Measurements from ENCODE around the gene TRPM4.
A peak's percentile ranks its signal among the peaks of the same experiment; 100 is the strongest.
"Not testable (repeated sequence)": the region's sequence is repeated elsewhere in the genome, so short reads cannot be mapped to it uniquely, and the experiment has no call there.

The TRPM4 gene

DNA sequence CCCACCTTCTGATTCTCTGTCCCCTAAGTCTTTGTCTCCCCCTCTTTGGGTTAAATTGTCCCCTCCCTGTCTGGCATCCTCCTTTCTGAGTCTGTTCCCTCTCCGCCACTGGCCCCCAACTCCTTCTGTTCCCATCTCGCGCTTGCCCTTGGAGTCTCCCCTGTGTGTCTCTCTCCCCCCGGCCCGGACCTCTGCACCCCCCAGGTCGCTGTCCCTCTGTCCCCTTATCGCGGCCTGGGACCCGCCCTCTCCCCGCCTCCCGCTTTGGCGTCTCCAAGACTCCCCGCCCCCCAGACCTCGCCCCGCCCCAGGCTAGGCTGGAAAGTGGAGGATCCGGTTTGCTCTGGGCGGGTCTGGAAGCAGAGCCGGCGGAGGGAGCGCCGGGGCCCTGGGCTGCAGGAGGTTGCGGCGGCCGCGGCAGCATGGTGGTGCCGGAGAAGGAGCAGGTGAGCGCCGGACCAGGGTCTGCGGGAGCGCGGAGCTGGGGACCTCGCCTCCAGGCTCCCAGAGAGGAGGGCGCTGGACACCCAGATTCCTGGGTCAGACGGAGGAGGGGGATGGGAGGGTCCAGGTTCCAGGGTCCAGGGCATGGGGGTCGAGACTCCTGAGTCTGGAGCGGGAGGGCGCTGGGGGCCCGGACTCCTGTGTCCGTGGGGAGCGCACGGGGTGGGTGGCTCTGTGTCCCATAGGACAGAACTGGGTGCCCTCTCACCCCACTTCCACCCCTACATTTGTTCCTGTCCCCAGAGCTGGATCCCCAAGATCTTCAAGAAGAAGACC, at the start of gene TRPM4:
TRPM4 (plus strand) TSS at position 348 of the 780 bp plus-strand sequence; CDS start at position 423, 75 bp downstream.
- DNase-seq: peak; percentile 78

DNA sequence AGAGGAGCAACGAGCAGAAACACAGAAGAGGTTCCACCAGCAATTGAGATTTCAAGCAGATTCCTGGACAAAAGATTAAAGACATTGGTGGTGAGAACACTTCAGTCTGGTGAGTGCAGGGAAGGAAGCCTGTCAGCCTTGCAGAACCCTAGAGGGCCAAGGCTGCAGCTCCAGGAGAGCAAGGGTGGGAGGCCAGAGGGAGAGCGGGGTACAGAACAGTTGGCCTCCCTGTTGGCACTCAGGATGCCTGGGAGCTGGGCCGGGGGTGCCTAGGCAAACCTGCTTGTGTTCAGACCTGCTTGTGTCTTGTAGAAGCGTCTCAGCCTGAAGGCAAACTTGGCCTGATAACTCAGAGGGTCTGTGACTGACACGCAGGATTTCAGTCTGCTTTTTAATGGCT, 48.5 kb upstream of the TRPM4 start:
- no peak for DNase-seq

DNA sequence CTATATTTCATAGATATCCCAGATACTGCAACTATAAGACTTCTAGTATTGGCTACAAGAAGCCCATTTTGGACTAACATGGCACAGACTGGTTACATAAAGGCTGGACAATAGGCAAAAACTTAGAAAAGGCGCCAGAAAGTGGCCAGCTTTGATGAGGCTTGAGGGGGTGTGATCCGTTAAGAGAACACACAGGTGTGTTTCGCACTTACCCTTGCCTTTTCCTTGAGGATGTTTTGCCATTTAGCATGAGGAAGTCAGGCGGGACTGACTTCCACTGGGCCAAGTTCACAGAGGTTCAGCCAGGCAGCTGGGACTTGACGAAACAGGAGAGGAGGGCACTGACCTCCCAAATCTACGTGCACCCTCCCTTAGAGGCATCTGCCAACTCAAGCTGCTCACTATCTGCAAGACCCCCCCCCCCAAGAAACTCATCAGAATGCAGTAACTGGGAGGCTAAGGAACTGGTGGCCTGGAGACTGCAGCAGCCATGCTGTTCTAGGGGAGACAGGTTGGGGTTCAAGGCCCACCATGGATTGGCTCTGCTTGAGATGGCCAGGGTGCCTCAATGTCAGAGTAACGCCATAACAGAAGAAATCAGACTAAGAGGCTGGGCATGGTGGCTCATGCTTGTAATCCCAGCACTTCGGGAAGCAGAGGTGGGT, 47.9 kb upstream of the TRPM4 start:
- DNase-seq: no peak

DNA sequence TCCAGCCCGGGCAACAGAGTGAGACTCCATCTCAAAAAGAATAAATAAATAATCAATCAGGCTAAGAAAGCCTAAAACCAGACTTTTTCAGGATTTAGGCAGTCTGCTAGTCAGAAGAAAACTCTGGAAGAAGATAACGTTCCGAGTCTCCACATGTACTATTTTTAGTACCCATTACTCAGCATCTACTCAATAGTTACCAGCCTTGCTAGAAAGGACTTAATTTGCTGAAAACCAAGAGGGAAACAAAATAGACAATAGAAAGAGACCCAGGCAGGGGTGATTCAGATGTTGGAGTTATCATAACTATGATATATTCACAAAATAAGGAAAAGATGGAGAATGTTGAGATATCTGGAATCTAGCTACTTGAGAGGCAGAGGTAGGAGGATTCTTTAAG, 47.0 kb upstream of the TRPM4 start:
- DNase-seq: no peak

DNA sequence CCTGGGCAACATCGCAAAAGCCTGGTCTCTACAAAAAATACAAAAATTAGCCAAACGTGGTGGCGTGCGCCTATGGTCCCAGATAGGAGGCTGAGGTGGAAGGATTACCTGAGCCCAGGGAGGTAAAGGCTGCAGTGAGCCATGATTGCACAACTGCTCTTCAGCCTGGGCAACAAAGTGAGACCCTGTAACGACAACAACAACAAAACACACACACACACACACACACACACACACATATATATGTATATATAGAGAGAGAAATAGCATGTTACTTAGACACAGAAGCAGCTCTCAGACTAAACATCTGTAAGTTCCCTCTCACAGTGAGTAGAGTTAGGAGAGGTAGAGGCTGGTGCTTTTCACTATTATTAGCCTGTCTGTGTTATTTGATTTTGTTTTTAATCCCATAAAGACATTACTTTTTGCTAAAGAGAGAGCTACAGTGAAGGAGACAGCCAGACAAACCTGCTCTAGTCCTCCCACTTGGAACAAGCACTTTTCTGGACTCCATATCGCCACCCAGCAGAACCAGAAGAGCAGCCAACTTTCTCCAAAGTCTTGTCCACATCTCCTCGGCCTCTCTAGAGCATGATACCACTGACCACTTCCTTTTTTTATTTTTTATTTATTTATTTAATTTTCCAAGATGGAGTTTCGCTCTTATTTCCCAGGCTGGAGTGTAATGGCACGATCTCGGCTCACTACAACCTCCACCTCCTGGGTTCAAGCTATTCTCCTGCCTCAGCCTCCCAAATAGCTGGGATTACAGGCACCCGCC, 46.2 kb upstream of the TRPM4 start:
- no peak for DNase-seq

DNA sequence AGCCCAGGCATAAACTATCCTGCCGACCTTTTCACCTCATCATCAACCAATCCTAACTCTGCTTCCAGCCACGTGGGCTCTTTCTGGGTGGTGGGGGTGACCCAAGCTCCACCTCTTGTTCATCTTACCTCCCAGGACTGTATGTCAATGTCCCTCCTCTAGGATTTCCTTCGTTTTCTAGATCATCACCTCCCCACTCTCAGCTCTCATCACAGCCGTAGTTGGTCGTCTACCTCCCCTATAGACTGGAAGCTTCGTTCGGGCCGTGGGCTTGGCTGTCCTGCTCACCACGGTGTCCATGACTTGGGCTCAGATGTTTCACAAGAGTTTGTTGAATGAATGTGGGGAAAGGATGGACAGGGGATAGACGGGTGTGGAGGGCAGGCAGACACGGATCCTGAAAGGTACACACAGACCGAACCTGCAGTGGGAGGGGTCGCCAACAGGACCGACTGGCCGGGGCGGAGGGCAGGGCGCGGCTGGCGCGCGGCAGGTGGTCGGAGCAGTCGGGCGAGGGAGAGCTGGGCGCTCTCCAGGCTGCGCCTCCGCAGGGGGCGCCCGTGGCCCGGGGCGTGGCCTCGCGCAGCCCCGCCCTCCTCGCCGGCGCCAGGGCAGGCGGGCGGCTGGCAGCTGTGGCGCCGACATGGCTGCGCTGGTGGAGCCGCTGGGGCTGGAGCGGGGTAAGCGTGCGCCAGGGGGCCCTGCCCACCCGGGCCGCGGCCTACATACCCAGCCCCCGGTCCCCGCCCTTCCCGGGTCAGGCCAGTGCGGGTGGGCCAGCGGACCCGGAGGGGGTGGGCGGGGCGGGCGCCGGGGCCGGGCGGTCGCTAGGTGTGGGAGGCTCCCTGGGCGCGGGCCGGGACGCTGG, 43.6 kb upstream of the TRPM4 start, which contains the start of gene LIN7B:
LIN7B (plus strand) TSS at position 609 of the 868 bp plus-strand sequence; CDS start at position 644, 35 bp downstream.
- peak; percentile 78 for DNase-seq

DNA sequence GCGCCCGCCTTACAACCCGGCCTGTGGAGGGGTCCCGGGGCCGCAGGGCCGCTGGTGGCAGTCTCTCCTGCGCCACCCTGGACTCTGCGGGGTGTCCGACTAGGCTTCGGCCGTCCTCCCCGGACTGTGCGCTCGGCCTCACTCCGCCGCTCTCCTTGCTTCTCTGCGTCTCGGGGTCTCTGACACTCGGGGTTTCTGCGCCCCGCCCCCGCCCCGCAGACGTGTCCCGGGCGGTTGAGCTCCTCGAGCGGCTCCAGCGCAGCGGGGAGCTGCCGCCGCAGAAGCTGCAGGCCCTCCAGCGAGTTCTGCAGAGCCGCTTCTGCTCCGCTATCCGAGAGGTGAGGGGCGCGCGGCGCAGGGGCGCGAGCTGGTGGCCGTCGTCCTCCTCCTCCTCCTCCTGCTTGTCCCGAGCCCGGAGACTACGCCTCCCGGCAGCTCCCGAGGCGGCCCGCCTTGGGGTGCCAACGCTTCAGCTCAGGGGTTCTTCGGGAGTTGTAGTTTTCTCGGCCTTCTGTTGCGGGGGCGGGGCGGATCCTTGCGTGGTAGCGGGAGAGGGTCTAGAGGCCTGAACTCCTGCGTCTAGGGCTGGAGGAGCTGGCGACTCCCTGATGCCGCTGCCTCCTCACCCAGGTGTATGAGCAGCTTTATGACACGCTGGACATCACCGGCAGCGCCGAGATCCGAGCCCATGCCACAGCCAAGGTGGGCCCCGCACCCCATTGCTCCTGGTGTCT, 42.8 kb upstream of the TRPM4 start:
- peak; percentile 71 for DNase-seq

DNA sequence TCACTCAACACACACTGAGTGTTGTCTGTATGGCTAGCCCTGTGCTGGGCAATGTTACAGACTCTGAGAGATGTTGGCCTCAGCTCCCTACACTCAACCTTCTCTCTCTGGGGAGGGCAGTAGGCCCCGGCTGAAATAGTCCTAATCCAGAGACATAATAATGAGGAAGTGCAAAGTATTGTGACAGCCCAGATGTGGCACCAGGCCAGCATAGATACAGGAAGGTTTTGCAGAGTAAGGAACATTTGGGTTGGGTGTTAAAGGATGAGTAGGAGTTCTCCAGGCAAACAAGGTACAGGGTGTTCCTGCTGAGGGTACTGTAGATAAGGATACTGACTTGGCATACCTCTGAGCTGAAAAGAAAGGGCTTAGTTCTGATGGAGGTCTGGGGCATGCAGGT, 41.0 kb upstream of the TRPM4 start:
- DNase-seq: no peak

DNA sequence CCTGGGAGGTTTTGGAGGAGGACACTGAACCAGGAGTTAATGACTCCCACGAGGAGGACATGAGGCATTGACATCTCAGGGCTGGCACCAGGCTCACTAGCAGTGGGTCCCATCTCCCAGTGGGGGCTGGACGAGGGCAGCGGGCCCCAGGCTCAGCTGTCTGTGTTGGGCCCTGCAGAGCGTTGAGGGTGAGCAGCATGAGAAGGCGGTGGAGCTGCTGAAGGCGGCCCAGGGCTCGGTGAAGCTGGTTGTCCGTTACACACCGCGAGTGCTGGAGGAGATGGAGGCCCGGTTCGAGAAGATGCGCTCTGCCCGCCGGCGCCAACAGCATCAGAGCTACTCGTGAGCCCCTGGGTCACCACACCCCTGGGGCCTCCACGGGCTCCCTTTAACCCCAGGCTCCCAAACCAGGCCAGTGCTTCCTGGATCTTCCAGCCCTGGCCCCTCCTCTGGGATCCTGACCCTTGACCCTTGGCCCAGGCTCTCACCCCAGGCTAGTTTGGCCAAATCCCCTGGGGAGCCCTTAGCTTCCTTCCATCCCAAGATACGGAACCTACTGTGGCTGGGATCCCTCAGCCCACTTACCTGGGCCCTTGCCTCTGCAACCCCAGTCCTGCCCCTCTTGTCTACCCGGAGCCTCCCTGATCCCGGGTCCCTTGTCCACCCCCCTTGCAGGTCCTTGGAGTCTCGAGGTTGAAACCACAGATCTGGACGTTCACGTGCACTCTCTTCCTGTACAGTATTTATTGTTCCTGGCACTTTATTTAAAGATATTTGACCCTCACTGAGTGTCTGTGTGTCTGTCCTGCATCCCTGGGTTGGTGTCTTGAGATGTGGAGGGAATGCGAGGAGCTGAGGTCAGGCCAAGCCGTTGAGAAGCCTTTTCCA, 39.7 kb upstream of the TRPM4 start:
- no peak for DNase-seq

DNA sequence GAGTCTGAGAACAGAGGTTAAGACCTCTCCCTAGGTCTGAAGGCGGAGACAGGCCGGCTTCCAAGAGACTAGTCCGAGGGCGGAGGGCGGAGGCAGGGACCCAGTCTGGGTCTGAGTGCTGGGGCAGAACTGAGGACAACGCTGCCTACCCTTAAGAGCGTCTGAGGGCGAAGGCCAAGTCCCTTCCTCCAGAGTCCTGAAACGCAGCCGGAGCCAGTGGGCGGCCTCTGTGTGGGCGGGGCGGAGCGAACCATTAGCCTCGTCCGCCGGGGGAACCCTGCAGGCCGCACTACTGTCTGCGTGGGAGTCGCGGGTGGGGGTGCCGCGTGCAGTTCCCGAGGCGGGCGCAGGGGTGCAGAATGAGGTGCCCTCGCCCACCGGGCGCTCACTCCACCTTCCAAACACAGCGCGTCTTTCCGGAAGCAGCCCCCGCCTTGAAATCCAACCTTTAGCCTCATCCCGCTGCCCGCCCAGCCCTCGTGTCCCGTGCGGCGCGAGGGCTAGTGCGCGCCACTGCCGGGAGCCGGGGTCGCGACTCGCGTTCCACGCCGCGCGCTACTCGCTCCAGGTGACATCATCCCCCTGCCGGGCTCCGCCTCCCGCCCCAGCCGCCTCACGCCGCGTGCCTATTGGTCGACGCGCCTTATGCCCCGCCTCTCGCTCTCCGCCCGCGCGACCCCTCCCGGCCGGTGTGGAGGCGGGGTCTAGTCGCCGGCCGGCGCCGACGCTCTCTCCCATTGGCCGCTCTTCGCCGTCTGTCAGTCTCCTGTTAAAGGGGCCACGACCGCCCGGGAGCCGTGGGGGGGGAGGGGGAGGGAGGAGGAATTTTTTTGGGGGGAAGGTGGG, 38.8 kb upstream of the TRPM4 start, which contains the start of gene C19orf73:
C19orf73 (minus strand) TSS at position 579 of the 846 bp plus-strand sequence; CDS start at position 458, 121 bp downstream.
- peak; percentile 95 for DNase-seq

DNA sequence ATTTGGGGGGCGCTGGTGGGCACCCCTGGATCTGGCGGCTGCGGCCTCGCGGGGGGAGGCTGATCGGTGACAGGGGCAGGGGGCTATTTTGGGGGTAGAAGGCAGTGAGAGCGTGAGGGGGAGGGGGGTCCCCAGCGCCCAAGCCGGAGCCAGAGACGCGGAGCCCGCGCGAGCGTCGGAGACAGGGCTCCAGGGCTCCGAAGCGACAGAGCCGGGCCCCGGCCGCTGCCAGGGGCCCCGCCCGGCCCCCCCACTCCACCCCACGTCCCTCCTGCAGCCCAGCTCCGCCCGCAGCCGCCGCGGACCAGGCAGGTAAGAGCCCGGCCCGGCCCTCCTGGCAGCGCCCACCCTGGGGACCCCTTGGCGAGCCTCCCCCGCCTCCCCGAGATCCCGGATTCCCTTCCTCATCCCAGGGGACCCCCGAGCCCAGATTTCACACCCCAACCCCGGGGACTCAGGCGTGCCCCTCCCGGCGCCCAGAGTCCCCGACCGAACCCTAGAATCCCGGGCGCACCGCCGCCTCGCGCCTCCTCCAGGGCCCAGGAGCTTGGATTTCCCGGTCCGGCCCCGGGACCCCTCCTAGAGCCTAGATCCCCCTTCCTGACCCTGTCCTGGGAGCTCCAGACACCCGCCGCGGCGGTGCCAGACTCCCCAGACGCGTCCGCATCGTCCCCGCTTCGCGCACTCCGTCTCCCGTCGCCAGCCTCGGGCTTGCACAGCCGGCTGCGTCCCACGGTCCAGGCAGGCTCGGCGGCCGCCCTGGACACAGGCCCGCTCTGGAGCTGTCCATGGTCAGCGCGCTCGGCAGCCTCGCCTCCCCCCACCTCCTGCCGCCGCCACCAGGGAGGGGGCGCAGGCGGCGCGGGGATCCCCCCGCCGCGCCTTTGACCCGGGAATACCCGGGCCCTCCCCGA, 37.9 kb upstream of the TRPM4 start, which contains the start of gene PPFIA3:
PPFIA3 (plus strand) TSS at position 134 of the 914 bp plus-strand sequence. CDS start 8,330 bp downstream, outside the sequence.
- no peak for DNase-seq

DNA sequence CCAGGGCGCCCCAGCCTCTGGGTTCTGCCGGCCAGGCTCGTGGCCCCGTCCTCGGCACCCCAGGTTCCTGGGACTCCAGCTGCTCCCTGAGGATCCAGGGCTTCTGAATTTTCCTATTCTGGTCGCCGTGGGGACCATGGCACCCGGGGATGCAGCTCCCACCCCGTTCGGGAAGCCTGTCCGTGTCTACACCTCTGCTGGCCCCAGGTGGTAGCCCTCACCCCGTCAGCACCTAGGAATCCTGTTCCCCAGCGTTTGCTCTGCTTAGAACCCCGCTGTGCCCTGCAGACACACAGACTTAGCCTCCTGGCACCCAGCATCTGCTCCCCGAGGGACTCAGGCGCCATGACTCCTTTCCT, 37.3 kb upstream of the TRPM4 start:
- no peak for DNase-seq

DNA sequence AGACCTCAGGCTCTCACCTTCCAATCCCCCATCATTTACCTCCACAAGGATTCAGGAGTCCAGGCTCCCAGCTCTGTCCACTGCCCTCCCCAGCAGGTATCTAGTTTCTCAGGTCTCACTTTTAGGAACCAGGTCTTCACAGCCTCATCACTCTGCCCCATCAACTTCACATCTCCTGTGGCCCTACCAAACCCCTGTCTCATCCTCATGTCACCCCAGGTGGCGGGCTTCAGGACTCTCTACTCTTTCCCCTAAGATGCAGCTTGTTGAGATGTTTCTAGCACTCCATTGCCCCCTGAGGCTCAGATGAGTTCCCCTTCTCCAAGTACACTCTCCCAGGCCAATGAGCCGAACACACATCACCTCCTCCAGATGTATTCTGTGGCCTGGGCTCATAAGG, 36.7 kb upstream of the TRPM4 start:
- no peak for DNase-seq

DNA sequence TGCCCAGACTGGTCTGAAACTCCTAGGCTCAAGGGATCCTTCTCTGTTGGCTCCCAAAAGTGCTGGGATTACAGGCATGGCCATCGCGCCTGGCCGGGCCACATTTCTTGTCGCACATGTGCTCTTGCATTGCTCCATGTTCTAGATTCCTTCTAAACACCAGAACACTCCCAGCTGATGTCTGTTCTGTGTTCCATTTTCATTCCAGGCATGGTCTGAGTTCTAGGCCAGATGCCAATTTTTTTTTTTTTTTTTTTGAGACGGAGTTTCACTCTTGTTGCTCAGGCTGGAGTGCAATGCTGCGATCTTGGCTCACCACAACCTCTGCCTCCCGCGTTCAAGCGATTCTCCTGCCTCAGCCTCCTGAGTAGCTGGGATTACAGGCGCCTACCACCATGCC, 35.8 kb upstream of the TRPM4 start:
- not testable (repeated sequence) for DNase-seq

DNA sequence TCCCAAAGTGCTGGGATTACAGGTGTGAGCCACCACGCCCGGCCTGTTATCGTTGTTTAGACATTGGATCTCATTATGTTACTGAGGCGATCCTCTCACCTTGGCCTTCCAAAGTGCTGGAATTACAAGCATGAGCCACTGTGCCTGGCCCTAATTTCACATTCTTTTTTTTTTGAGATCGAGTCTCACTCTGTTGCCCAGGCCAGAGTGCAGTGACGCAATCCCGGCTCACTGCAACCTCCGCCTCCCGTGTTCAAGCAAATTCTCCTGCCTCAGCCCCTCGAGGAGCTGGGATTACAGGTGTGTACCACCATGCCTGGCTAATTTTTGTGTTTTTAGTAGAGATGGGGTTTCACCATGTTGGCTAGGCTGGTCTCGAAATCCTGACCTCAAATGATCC, 34.3 kb upstream of the TRPM4 start:
- not testable (repeated sequence) for DNase-seq

DNA sequence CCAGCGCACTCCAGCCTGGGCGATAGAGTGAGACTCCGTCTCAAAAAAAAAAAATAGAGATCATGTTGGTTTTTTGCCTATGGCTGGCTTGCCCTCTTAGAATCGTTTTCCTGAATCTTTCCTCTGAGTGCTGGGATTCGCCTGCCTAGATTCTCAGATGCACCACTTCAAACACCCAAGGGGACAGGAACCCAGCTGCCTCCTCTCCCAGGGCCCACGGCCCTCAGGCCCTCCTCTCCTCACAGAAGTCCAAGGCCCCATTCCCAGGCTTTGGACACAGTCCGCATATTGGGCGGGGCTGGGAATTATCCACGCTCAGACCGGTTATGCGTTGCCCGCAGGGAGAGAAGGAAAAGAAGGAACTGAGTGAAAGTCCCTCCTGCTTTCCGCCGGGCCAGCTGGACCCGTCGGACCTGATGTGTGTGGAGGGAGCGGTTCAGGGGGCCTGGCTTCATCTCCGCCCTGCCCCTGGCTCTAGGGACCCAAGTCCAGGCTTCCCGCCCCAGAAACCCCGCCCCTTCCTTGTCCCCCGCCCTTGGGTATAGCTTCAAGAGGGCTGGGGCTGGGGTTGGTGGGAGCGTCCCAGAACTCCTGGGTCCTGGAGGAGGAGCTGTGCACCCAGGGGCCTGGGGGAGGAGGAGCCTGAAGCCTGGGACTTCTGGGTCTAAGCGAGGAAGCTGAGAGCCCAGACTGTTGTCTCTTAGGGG, 32.4 kb upstream of the TRPM4 start:
- no peak for DNase-seq

DNA sequence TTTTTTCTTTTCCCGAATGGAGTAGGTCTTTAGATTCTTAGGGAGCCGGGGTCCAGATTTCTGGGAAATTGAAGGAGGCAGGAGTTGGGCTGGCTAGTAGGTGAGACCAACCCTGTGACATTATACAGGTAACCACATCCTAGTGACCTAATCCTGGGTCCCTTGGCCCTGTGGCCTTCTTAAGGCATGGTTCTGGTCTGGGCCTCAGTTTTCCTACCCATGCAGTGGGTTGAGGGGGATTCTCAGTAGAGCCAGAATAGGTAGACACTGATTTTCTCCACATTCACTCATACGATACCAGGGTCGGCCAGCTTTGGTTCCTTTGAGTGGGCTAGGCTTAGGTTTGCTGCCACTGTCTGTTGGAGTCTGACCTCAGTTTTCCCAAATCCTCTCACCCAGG, 31.0 kb upstream of the TRPM4 start:
- no peak for DNase-seq

DNA sequence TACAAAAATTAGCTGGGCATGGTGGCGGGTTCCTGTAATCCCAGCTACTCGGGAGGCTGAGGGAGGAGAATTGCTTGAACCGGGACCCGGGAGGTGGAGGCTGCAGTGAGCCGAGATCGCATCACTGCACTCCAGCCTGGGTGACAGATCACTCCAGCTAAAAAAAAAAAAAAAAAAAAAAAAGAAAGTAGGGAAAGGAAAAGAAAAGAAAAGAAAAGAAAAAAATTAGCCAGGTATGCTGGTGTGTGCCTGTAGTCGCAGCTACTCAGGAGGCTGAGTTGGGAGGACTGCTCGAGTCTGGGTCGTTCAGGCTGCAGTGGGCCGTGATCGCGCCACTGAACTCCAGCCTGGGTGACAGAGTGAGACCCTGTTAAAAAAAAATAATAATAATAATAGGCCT, 30.4 kb upstream of the TRPM4 start:
- not testable (repeated sequence) for DNase-seq
